Common myeloid progenitor, CD34-positive (primary cell): ENCODE measurements around the gene KRTAP5-7.
A peak's percentile ranks its signal among the peaks of the same experiment; 100 is the strongest.
"Not testable (repeated sequence)": the region's sequence is repeated elsewhere in the genome, so short reads cannot be mapped to it uniquely, and the experiment has no call there.

Experiments used
- CTCF ChIA-PET: fragments of 350-600 bp; sonication (Branson Sonifier 250); formaldehyde crosslinking; loops from one replicate; lab custom pipeline; 2021; ENCODE audit warnings: antibody characterized with exemption; lab: Charles Lee
- POLR2A ChIA-PET: fragments of 350-600 bp; sonication (Branson Sonifier 250); formaldehyde crosslinking; loops from one replicate; lab custom pipeline; 2021; ENCODE audit warnings: antibody characterized with exemption; lab: Charles Lee
- DNase-seq, 3 donors: peaks; one replicate each; pipeline versions ENCODE4 v3.0.0 to v3.0.0-alpha.2; 2013
- H3K27ac ChIP-seq, 2 experiments: 1 replicate in 1 of 2; 2 replicates in 1 of 2; pipeline ENCODE4 v1.7.0; 2013; ENCODE audit warnings: inconsistent platforms in 2 of 2, low read length in 2 of 2, mild to moderate bottlenecking in 2 of 2, low read depth in 1 of 2, moderate library complexity in 1 of 2; ENCODE audit not compliant: severe bottlenecking in 2 of 2, insufficient read depth in 1 of 2, poor library complexity in 1 of 2
- H3K27me3 ChIP-seq, 5 experiments: replicated peaks in 2 of 5; 1 replicate in 3 of 5; 2 replicates in 2 of 5; pipeline versions ENCODE4 v1.6.1 to v1.7.0; 2013; ENCODE audit warnings: low read length in 4 of 5, mild to moderate bottlenecking in 2 of 5, moderate library complexity in 2 of 5, inconsistent platforms in 1 of 5; ENCODE audit not compliant: insufficient read depth in 5 of 5, control insufficient read depth in 4 of 5
- H3K36me3 ChIP-seq, 4 experiments: 1 replicate in 2 of 4; 2 replicates in 2 of 4; pipeline versions ENCODE4 v1.6.1 to v1.7.0; 2013; ENCODE audit warnings: low read length in 3 of 4, control low read depth in 1 of 4, mild to moderate bottlenecking in 1 of 4; ENCODE audit not compliant: control insufficient read depth in 4 of 4, insufficient read depth in 4 of 4
- H3K4me1 ChIP-seq, 4 experiments: 1 replicate in 3 of 4; 2 replicates in 1 of 4; pipeline versions ENCODE4 v1.6.1 to v1.7.1; 2013; ENCODE audit warnings: low read length in 3 of 4, mild to moderate bottlenecking in 3 of 4, control low read depth in 1 of 4, inconsistent platforms in 1 of 4, moderate library complexity in 1 of 4; ENCODE audit not compliant: control insufficient read depth in 4 of 4, insufficient read depth in 4 of 4; ENCODE audit errors: control extremely low read depth in 1 of 4
- H3K4me3 ChIP-seq, 7 experiments: 1 replicate in 4 of 7; 2 replicates in 3 of 7; pipeline versions ENCODE4 v1.5.1 to v1.7.0; 2013; ENCODE audit warnings: mild to moderate bottlenecking in 7 of 7, low read length in 6 of 7, moderate library complexity in 6 of 7, inconsistent platforms in 2 of 7, low read depth in 2 of 7, control low read depth in 1 of 7; ENCODE audit not compliant: insufficient read depth in 4 of 7, control insufficient read depth in 1 of 7; ENCODE audit errors: extremely low read depth in 1 of 7
- H3K9me3 ChIP-seq, 5 experiments: 1 replicate in 4 of 5; 2 replicates in 1 of 5; pipeline versions ENCODE4 v1.6.1 to v1.7.1; 2013; ENCODE audit warnings: low read length in 4 of 5, mild to moderate bottlenecking in 2 of 5, inconsistent platforms in 1 of 5, low read depth in 1 of 5, moderate library complexity in 1 of 5; ENCODE audit not compliant: control insufficient read depth in 4 of 5, insufficient read depth in 2 of 5; ENCODE audit errors: control extremely low read depth in 1 of 5
- WGBS: methylation state at CpG from one replicate; pipeline ENCODE4 v1.1.5; 2013; ENCODE audit not compliant: insufficient coverage; 5-methylcytosine and 5-hydroxymethylcytosine counted together

KRTAP5-7 gene

GRCh38 chr11:71525188-71525937 lies 1.7 kb upstream of the KRTAP5-7 start:
- ChIA-PET POLR2A (no interaction called here), CTCF (no interaction called here)
- H3K4me3 ChIP-seq, result no peak overlapping the region
- no peaks in the 10 kb centered on the region for H3K9me3 ChIP-seq
- 67% methylated on average over 3 of the region's 3 CpGs for WGBS
- no peak for DNase-seq
- no peak overlapping the region for H3K27ac ChIP-seq
- peaks cover 0 to 1% (median 0%) of the 10 kb centered on the region in 5 experiments for H3K27me3 ChIP-seq
- H3K36me3 ChIP-seq, result no peaks in the 10 kb centered on the region
- peaks cover 0 to 3% (median under 1%) of the 10 kb centered on the region in 4 experiments for H3K4me1 ChIP-seq

DNA sequence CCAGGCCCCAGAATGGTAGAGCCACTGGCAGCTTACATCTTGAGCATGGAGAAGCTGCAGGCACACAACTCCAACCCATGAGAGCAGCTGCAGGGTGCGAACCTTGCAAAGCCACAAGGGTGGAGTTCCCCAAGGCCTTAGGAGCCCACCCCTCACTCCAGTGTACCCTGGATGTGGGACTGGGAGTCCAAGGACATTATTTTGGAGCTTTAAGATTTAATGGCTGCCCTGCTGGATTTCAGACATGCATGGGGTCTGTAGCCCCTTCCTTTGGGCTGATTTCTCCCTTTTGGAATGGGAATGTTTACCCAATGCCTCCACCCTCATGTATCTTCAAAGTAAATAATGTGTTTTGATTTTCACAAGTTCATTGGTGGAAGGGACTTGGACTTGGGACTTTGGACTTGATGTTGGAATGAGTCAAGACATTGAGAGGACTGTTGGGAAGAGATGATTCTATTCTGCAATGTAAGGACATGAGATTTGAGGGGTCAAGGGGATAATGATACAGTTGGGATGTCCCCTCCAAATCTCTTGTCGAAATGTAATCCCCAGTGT lies 1.1 kb upstream of the KRTAP5-7 start:
- no peaks in the 10 kb centered on the region for H3K9me3 ChIP-seq
- H3K27ac ChIP-seq, result no peak overlapping the region
- DNase-seq, result no peak
- ChIA-PET POLR2A (no interaction called here), CTCF (no interaction called here)
- no peak overlapping the region for H3K4me3 ChIP-seq
- 100% methylated on average over 2 of the region's 2 CpGs for WGBS
- peaks cover 0 to 3% (median under 1%) of the 10 kb centered on the region in 4 experiments for H3K4me1 ChIP-seq
- no peaks in the 10 kb centered on the region for H3K36me3 ChIP-seq
- H3K27me3 ChIP-seq, result peaks cover 0 to 1% (median 0%) of the 10 kb centered on the region in 5 experiments

DNA sequence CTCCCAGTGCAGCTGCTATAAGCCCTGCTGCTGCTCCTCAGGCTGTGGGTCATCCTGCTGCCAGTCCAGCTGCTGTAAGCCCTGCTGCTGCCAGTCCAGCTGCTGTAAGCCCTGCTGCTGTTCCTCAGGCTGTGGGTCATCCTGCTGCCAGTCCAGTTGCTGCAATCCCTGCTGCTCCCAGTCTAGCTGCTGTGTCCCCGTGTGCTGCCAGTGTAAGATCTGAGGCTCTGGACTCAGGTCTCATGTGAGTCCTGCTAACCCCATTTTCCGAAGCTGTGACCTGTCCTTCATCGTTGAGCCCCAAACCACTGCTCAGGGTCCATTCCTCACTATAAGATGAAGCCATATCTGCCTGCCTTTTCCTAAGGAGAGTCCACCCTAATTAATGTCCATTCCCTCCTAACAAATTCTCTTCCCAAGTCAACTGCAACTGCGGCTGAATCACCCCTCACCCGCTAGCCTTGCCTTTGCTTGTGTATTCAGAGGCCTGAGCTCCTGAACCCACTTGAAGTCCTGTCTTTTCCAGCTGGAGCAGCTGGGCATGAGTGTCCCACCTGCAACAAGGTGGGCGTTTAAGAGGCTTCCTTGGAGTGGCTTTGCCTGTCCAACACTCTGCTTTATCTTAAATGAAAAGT lies 626 bp downstream of the KRTAP5-7 start:
- no peak for DNase-seq
- CTCF ChIA-PET, result interaction anchor here (1.6 kb wide), 1 partner anchor 22 kb away, joined by 3 read pairs; no protein-coding TSS in a partner anchor
- Histone ChIP-seq H3K4me1 (peaks cover 0 to 3% (median under 1%) of the 10 kb centered on the region in 4 experiments), H3K36me3 (no peaks in the 10 kb centered on the region), H3K9me3 (no peaks in the 10 kb centered on the region), H3K4me3 (no peak overlapping the region), H3K27ac (no peak overlapping the region), H3K27me3 (peaks cover 0 to 1% (median 0%) of the 10 kb centered on the region in 5 experiments)
- 98% methylated on average over 6 of the region's 6 CpGs for WGBS
- POLR2A ChIA-PET, result no interaction called here

- Histone ChIP-seq H3K9me3 (no peaks in the 10 kb centered on the region), H3K27ac (no peak overlapping the region), H3K4me1 (peaks cover 0 to 7% (median 2%) of the 10 kb centered on the region in 4 experiments), H3K27me3 (peaks cover 0 to 1% (median 0%) of the 10 kb centered on the region in 5 experiments), H3K4me3 (no peak overlapping the region), H3K36me3 (no peaks in the 10 kb centered on the region)
- ChIA-PET POLR2A (no interaction called here), CTCF (no interaction called here)
- peak in 1 of 3 donors; percentile 47 for DNase-seq
- WGBS, result 93% methylated on average over 4 of the region's 11 CpGs
Observed at GRCh38 chr11:71530602-71531001, 3.5 kb downstream of the KRTAP5-7 start.

- ChIA-PET CTCF (interaction anchor here (0.8 kb wide), 1 partner anchor 31 kb away, joined by 3 read pairs; no protein-coding TSS in a partner anchor), POLR2A (no interaction called here)
- 84% methylated on average over 10 of the region's 10 CpGs for WGBS
Observed at GRCh38 chr11:71532036-71532610, 5.1 kb downstream of the KRTAP5-7 start.

DNA sequence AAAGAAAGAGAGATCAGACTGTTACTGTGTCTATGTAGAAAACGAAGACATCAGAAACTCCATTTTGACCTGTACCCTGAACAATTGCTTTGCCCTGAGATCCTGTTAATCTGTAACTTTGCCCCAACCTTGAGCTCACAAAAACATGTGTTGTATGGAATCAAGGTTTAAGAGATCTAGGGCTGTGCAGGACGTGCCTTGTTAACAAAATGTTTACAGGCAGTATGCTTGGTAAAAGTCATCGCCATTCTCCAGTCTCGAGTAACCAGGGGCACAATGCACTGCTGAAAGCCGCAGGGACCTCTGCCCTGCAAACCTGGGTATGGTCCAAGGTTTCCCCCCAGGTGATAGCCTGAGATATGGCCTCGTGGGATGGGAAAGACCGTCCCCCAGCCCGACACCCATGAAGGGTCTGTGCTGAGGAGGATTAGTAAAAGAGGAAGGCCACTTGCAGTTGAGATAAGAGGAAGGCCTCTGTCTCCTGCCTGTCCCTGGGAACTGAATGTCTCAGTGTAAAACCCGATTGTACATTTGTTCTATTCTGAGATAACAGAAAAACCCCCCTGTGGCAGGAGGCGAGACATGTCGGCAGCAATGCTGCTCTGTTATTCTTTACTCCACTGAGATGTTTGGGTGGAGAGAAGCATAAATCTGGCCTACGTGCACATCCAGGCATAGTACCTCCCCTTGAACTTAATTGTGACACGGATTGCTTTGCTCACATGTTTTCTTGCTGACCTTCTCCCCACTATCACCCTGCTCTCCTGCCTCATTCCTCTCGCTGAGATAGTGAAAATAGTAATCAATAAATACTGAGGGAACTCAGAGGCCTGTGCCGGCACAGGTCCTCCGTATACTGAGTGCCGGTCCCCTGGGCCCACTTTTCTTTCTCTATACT lies 7.9 kb downstream of the KRTAP5-7 start:
- H3K4me1 ChIP-seq, H3K36me3 ChIP-seq, H3K4me3 ChIP-seq, H3K27ac ChIP-seq, POLR2A ChIA-PET, H3K27me3 ChIP-seq, H3K9me3 ChIP-seq, CTCF ChIA-PET: not testable (repeated sequence)
- 54% methylated on average over 13 of the region's 17 CpGs for WGBS
- DNase-seq, result peak; percentile 41 to 78 (median 43)

More at GRCh38 chr11:71532036-71532610, 5.1 kb downstream of the KRTAP5-7 start:
- Histone ChIP-seq H3K4me1 (peaks cover 0 to 7% (median 2%) of the 10 kb centered on the region in 4 experiments), H3K36me3 (no peaks in the 10 kb centered on the region), H3K27me3 (peaks cover 0 to 1% (median 0%) of the 10 kb centered on the region in 5 experiments), H3K4me3 (no peak overlapping the region), H3K9me3 (no peaks in the 10 kb centered on the region), H3K27ac (no peak overlapping the region)
- DNase-seq, result no peak
